HCT116 (cell line): Measurements from ENCODE around the gene POMT2. TPM values are rescaled to one million over a fixed set of nuclear protein-coding genes. Genes with fewer than 3 reads are reported as not detected.

Source experiments
- ATAC-seq: fragments of 200-7000 bp; cut with Tn5 transposase; 2 replicates; pipeline ENCODE4 v1.9.1; 2020; ENCODE audit warnings: mild to moderate bottlenecking, moderate library complexity
- BruUV-seq: library from RNA; stranded (reverse); fragments of 400-500 nt; replicated peaks from 2 replicates; lab custom pipeline; 2021; lab: Mats Ljungman, UMichigan
- CTCF ChIA-PET: fragments of 300-600 bp; sonication (Branson Sonifier 250); formaldehyde crosslinking; loops from one replicate; lab custom pipeline; 2021; ENCODE audit warnings: antibody characterized with exemption; lab: Charles Lee
- POLR2A ChIA-PET: fragments of 300-600, 350-600 bp; sonication (Branson Sonifier 250); formaldehyde crosslinking; loops from one replicate; lab custom pipeline; 2021; ENCODE audit warnings: antibody characterized with exemption; lab: Charles Lee
- RAD21 ChIA-PET, 2 experiments: fragments of 300-600 bp; sonication (Branson Sonifier 250); formaldehyde crosslinking; loops; one replicate each; lab custom pipeline; 2023; ENCODE audit warnings: low total read pairs in 2 of 2; ENCODE audit not compliant: uncharacterized antibody in 2 of 2, unreplicated experiment in 2 of 2, low non-redundant PET in 1 of 2; lab: Charles Lee
- DNase-seq: peaks from one replicate; pipeline ENCODE4 v3.0.0-alpha.2; 2010; ENCODE audit warnings: low read depth, low spot score
- H2AFZ ChIP-seq: fragments of 200-600 bp; shearing (Covaris generic), sonication (generic); 2 replicates; pipeline ENCODE4 v1.6.1; 2017; ENCODE audit warnings: low read depth, mixed run types, mixed read lengths, antibody characterized with exemption, low read length; ENCODE audit not compliant: poor library complexity, severe bottlenecking
- H3K27ac ChIP-seq: 2 replicates; pipeline ENCODE4 v1.5.1; 2012; ENCODE audit warnings: low read depth, low read length
- H3K27me3 ChIP-seq: fragments of 200-600 bp; sonication (generic); 2 replicates; pipeline ENCODE4 v1.6.1; 2016; ENCODE audit warnings: mixed run types, low read length, mixed read lengths; ENCODE audit not compliant: insufficient read depth
- H3K36me3 ChIP-seq, 2 experiments: fragments of 200-500 bp in 1 of 2; fragments of 200-600 bp in 1 of 2; sonication (Bioruptor generic) in 1 of 2; sonication (generic) in 1 of 2; 2 replicates each; pipeline versions ENCODE4 v1.5.1 to v1.6.1; 2014 to 2016; ENCODE audit warnings: low read length in 2 of 2, inconsistent platforms in 1 of 2, mixed read lengths in 1 of 2, mixed run types in 1 of 2; ENCODE audit not compliant: insufficient read depth in 2 of 2, control insufficient read depth in 1 of 2
- H3K4me1 ChIP-seq, 2 experiments: fragments of 200-600 bp in 1 of 2; sonication (generic) in 1 of 2; 2 replicates each; pipeline versions ENCODE4 v1.5.1 to v1.6.1; 2012 to 2017; ENCODE audit warnings: low read length in 2 of 2, inconsistent platforms in 1 of 2, mild to moderate bottlenecking in 1 of 2, mixed read lengths in 1 of 2, mixed run types in 1 of 2, moderate library complexity in 1 of 2; ENCODE audit not compliant: insufficient read depth in 2 of 2, control insufficient read depth in 1 of 2
- H3K4me2 ChIP-seq: fragments of 200-600 bp; sonication (generic); 2 replicates; pipeline ENCODE4 v1.6.1; 2017; ENCODE audit warnings: mixed run types, low read length, mixed read lengths
- H3K4me3 ChIP-seq, 2 experiments: fragments of 200-600 bp in 1 of 2; sonication (generic) in 1 of 2; replicated peaks in 1 of 2; 2 replicates each; pipeline ENCODE4 v1.5.1; 2011 to 2016; ENCODE audit warnings: low read length in 2 of 2, control low read depth in 1 of 2, low read depth in 1 of 2, mild to moderate bottlenecking in 1 of 2, mixed read lengths in 1 of 2, mixed run types in 1 of 2
- H3K79me2 ChIP-seq: fragments of 200-600 bp; sonication (generic); 2 replicates; pipeline ENCODE4 v1.6.1; 2017; ENCODE audit warnings: mild to moderate bottlenecking, mixed run types, low read length, moderate library complexity, mixed read lengths; ENCODE audit not compliant: insufficient read depth
- H3K9ac ChIP-seq: fragments of 200-600 bp; sonication (generic); 2 replicates; pipeline ENCODE4 v1.6.1; 2016; ENCODE audit warnings: low read length, mixed read lengths
- H3K9me2 ChIP-seq: fragments of 200-600 bp; sonication (generic), shearing (Covaris generic); 2 replicates; pipeline ENCODE4 v1.6.1; 2017; ENCODE audit warnings: mixed run types, mild to moderate bottlenecking, moderate library complexity; ENCODE audit not compliant: insufficient read depth
- H3K9me3 ChIP-seq, 2 experiments: fragments of 200-500 bp in 1 of 2; fragments of 200-600 bp in 1 of 2; sonication (Bioruptor generic) in 1 of 2; sonication (generic) in 1 of 2; 2 replicates each; pipeline ENCODE4 v1.6.1; 2014 to 2017; ENCODE audit warnings: low read length in 2 of 2, mixed read lengths in 2 of 2, inconsistent platforms in 1 of 2, low read depth in 1 of 2, mild to moderate bottlenecking in 1 of 2, mixed run types in 1 of 2, moderate library complexity in 1 of 2; ENCODE audit not compliant: control insufficient read depth in 1 of 2, insufficient read depth in 1 of 2
- H4K20me1 ChIP-seq: fragments of 200-600 bp; sonication (generic), shearing (Covaris generic); 2 replicates; pipeline ENCODE4 v1.6.1; 2017; ENCODE audit warnings: mixed run types, mild to moderate bottlenecking, moderate library complexity; ENCODE audit not compliant: insufficient read depth
- CEBPB ChIP-seq: IDR thresholded peaks from 2 replicates; pipeline ENCODE4 v1.6.1; 2012; ENCODE audit warnings: low read depth
- ELF1 ChIP-seq: IDR thresholded peaks from 2 replicates; pipeline ENCODE4 v1.6.1; 2012; ENCODE audit warnings: low read depth, borderline replicate concordance
- POLR2AphosphoS5 ChIP-seq: IDR thresholded peaks from 2 replicates; pipeline ENCODE4 v1.6.1; 2011; ENCODE audit warnings: mild to moderate bottlenecking, low read depth, low read length, moderate library complexity
- RAD21 ChIP-seq: IDR thresholded peaks from 2 replicates; pipeline ENCODE4 v1.6.1; 2012; ENCODE audit warnings: low read depth, mild to moderate bottlenecking
- SP1 ChIP-seq: IDR thresholded peaks from 2 replicates; pipeline ENCODE4 v1.6.1; 2012; ENCODE audit warnings: low read depth
- YY1 ChIP-seq: IDR thresholded peaks from 2 replicates; pipeline ENCODE4 v1.6.1; 2011; ENCODE audit warnings: low read length, low read depth, moderate library complexity, mild to moderate bottlenecking; ENCODE audit not compliant: insufficient replicate concordance; ENCODE audit errors: extremely low read depth
- intact Hi-C: fragments of 100-400 bp; cut with micrococcal nuclease; formaldehyde crosslinking; loops from 2 replicates; pipeline ENCODE4 v1.10.0; 2022
- total RNA-seq: library from RNA; stranded (reverse); gene quantifications from one replicate; pipeline ENCODE4 v1.2.1, GENCODE V29; 2021; ENCODE audit not compliant: unreplicated experiment
- TF ChIP-seq, protein P1 (sequence below), 3 experiments: fragments of 200-600 bp in 1 of 3; sonication (generic) in 1 of 3; IDR thresholded peaks in 2 of 3; conservative IDR thresholded peaks in 1 of 3; 2 replicates each; pipeline ENCODE4 v1.5.1; 2012 to 2017; ENCODE audit warnings: low read depth in 2 of 3, low read length in 2 of 3, antibody characterized with exemption in 1 of 3, borderline replicate concordance in 1 of 3, control low read depth in 1 of 3, mild to moderate bottlenecking in 1 of 3, mixed read lengths in 1 of 3, mixed run types in 1 of 3, moderate library complexity in 1 of 3; ENCODE audit not compliant: insufficient read depth in 1 of 3

Gene POMT2
- total RNA-seq, 1 experiment from 2014 or later: 30.2 TPM

DNA sequence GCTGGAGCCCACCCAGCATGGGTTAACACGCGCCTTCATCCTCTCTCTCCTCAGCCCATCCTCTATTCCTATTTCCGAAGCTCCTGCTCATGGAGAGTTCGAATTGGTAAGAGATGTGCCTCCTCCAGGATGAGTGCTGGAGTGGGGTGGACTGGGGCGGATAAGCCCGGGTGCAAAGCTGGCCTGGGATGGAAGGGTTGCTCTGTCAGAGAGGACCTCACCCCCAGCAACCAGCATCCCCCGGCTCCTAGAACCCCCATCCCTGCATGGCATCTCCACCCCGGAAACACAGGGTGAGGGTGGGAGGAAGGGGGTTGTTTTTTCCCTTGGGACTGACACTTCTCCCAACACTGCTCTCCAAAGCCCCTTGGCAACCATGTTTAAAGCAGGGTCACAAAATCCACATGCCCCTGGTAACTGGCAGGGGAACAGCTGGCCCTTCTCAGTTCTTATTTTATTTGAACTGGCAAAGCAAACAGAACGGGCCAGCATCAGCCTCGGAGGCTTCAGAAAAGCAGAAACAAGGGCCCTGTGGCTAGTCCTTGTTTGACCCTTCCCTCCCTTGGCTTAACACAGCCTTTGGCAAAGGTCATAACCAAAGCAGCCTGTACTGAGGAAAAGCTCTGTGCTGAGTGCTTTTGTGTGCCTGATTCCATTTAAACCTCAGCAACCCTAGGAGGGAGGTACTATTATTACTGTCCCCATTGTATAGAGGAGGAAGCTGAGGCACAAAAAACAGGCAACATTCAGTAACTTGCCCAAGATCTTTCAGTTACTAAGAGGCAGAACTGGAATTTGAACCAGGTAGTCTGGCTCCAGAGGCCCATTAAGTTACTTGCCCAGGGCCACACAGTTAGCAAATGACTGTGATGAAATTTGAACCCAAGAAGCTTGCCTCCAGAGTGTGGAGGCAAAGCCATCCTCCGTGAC lies 4.4 kb upstream of the POMT2 start:
- no peaks in the 10 kb centered on the region for H4K20me1 ChIP-seq
- H3K4me3 ChIP-seq: no peak overlapping the region
- H3K9me3 ChIP-seq: no peaks in the 10 kb centered on the region
- H3K4me2 ChIP-seq: no peak overlapping the region
- H3K79me2 ChIP-seq: peaks cover 5% of the 10 kb centered on the region; the same call in 1 of the 2 replicates
- no peak overlapping the region for H3K27ac ChIP-seq
- peaks cover 8 to 11% of the 10 kb centered on the region in 2 experiments; a peak in 3 of 4 replicates for H3K4me1 ChIP-seq
- ChIA-PET RAD21 (no interaction called here), POLR2A (no interaction called here), CTCF (interaction anchor here (1.4 to 1.5 kb wide), 2 partner anchors 9 to 174 kb away, joined by 4 read pairs; no protein-coding TSS in a partner anchor)
- intact Hi-C loops: loop anchor here (5.0 kb wide), 1 partner anchor 132 kb away; the partner anchor contains the start of genes AHSA1 and VIPAS39
- ATAC-seq (no peak), DNase-seq (no peak)
- H3K9ac ChIP-seq: no peak overlapping the region
- H3K36me3 ChIP-seq: no peaks in the 10 kb centered on the region
- no peaks in the 10 kb centered on the region for H3K27me3 ChIP-seq
- H2AFZ ChIP-seq: no peak overlapping the region
- H3K9me2 ChIP-seq: no peaks in the 10 kb centered on the region
- TF ChIP-seq RAD21 (no peak), SP1 (no peak), ELF1 (no peak), CEBPB (no peak), YY1 (no peak), POLR2AphosphoS5 (no peak)
- TF ChIP-seq, protein P1, sequence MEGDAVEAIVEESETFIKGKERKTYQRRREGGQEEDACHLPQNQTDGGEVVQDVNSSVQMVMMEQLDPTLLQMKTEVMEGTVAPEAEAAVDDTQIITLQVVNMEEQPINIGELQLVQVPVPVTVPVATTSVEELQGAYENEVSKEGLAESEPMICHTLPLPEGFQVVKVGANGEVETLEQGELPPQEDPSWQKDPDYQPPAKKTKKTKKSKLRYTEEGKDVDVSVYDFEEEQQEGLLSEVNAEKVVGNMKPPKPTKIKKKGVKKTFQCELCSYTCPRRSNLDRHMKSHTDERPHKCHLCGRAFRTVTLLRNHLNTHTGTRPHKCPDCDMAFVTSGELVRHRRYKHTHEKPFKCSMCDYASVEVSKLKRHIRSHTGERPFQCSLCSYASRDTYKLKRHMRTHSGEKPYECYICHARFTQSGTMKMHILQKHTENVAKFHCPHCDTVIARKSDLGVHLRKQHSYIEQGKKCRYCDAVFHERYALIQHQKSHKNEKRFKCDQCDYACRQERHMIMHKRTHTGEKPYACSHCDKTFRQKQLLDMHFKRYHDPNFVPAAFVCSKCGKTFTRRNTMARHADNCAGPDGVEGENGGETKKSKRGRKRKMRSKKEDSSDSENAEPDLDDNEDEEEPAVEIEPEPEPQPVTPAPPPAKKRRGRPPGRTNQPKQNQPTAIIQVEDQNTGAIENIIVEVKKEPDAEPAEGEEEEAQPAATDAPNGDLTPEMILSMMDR (IDR thresholded peaks at IDR 0.05 in 2 of 3, conservative IDR thresholded peaks at IDR 0.05 in 1 of 3; ENCODE audit: borderline replicate concordance in 1 of 3, insufficient read depth in 1 of 3, low read depth in 2 of 3, low read length in 2 of 3): no peak
- BruUV-seq: no TSS peak
